ENCODE measurements around the gene GRM7.

GRCh38 chr3:7547826-7548225, 686.9 kb downstream of the GRM7 start:
- TF ChIP-seq POLR2AphosphoS5 (IDR thresholded peaks at IDR 0.05; ENCODE audit: low read depth) (no peak), CTCF (conservative IDR thresholded peaks at IDR 0.05; ENCODE audit: low read depth in 2 of 2) (no peak), STAT1 (IDR thresholded peaks at IDR 0.05; ENCODE audit: unreplicated experiment) (no peak), EZH2phosphoT487 (IDR thresholded peaks at IDR 0.05; ENCODE audit: unreplicated experiment) (no peak), JUNB (IDR thresholded peaks at IDR 0.05; ENCODE audit: unreplicated experiment) (no peak), EZH2 (IDR thresholded peaks at IDR 0.05; ENCODE audit: low read depth, unreplicated experiment) (no peak), CREB1 (CRISPR knock-in tag; IDR thresholded peaks at IDR 0.05; ENCODE audit: low read depth) (no peak), REST (IDR thresholded peaks at IDR 0.05; ENCODE audit: unreplicated experiment) (no peak), ETS1 (IDR thresholded peaks at IDR 0.05) (no peak), ZNF462 (CRISPR knock-in tag; IDR thresholded peaks at IDR 0.05) (no peak), ZNF114 (CRISPR knock-in tag; IDR thresholded peaks at IDR 0.05) (no peak)
